Activated CD8-positive, alpha-beta memory T cell treated with anti-CD3 and anti-CD28 coated beads, Interleukin-2, amount 50 U/mL, for 4 hours (primary cell): Measurements from ENCODE around the gene FCGR2B.
"Not testable (repeated sequence)": the region's sequence is repeated elsewhere in the genome, so short reads cannot be mapped to it uniquely, and the experiment has no call there.

Experiments used
- DNase-seq: peaks from one replicate; pipeline ENCODE4 v3.0.0-alpha.2; 2020

Gene FCGR2B

DNA sequence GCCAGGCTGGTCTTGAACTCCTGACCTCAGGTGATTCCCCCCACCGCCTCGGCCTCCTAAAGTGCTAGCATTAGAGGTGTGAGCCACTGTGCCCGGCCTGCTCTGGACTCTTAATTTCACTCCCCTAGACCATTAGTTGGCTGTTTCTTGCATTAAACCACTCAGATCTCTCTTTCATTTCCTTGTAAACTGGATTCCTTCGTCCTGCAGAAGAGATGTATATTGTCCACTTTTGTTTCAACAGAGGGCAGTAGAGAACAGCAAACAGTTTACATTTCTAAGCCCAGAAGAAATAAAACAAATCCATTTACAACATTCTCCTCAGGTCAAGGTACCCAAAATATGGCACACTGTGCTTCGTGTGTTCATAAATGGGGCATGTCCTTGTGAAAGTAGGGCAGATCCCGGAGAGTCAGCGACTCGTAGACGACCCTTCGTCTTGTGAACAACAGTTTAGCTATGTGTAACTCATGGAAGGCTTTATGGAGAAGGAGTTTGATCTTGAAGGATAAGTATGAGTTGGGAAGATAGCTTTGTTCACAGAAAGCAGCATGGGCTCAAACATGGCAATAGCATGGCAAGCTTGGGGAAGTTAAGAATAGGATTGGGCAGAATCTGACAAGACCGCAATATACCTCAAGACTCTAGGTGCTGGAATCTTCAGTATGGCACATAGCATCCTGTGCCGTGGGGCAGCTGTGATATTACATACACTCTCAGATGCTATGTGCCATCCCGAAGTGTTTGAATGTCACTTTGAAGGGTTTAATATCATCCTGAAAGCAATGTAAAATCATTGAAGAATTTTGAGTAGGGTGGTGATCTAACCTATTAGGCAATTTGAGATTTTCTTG is 15.2 kb upstream of the FCGR2B start:
- DNase-seq = not testable (repeated sequence)

DNA sequence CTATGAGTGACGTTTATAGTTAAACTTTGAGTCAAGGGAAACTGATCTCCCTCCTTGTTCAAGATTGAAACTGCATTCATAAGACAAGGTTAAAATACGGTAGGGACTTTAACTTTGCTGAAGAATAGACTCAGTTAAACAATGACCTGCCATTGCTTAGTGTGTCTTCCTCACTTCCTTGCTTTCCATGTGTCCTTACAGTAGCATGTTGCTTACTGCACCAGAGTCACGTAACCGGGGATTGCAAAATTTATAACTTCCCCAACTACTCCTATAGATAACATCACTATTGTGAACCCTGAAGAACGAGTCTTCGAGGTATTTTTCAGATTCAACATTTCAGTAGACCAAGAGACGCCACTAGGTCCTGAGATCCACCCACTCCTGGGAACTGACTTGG is 9.4 kb upstream of the FCGR2B start:
- DNase-seq = not testable (repeated sequence)

DNA sequence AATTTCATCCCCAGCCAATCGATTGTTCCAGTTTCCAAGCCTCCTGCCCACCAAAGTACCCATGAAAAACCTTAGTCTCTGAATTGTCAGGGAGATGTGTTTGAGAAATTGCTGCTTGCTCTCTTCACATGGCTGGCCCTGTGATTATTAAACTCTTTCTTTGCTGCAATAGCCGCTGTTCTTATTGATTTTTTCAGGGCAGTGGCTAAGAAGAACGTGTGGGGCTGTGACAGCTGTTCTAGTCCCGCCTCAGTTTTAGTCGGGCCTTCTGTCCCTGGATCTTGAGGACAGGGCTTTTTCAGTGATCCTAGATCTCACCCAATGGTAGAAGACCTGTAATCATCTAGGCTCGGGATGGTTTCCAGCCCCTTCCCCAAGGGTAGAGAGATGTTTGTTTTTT is 9.0 kb upstream of the FCGR2B start:
- not testable (repeated sequence) for DNase-seq

DNA sequence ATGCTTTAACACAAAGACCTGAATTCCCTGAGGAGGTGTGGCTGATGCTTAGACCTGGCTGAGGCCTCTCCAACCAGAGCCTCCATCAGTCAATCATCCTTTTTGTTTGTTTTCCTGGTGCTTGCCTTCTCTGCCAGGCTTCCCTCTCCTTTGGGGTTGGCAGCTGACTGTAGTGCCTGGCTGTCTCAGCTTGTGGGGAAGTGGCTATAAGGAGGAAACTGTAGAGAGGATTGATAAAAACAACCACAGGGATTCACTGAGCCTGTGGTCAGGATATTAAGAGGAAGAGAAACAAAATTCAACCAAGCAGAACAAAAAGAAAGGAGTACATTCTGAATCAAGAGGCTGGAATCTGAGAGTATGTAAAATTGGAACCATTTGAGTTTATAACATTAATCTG is 4.4 kb upstream of the FCGR2B start:
- DNase-seq = not testable (repeated sequence)

DNA sequence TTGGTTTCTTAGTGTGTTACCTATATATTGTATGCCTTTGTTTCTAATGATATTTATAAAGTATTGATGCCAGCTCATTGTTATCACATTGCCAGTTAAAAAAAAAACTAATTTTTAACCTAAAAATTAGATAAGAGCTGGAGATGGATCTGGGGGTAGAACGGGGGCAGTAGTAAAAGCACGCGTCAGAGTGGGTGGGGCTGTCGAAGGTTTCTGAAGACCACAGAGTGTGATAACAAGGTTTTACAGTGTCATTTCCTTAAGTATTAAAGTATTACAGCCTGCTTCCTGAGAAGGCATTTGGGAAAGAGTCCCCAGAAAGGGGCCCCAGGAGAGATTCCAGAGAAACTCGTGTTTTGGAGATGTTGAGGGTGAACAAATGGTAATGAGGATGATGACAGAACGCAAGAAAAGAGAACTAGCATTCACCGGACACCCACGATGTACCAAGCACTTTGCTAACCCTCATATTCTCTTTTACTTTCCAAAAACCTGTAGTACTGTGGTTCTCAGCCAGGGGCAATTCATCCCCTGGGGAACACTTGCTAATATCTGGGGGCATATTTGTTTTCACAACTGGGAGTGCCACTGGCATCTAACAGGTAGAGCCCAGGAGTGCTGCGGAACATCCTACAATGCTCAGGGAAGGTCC is 1.2 kb upstream of the FCGR2B start:
- not testable (repeated sequence) for DNase-seq

DNA sequence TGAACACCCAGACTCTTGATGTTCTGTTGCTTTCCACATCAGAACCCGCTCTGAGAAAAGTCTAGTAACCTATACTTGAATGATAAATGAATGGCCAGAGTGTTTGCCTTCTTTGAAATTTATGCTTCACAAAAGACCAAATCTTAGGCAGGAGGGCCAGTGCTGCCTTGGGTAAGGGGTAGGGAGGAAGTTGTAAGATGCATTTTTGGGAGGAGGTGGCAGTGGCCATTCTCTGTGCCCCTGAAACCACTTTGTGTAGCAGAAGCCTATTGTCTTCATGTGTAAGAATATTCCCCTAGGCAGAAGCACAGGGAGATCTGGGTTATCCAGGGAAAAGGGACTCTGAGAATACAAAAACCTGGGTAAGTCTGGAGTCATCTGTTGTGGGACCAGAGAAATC is 626 bp downstream of the FCGR2B start:
- not testable (repeated sequence) for DNase-seq

DNA sequence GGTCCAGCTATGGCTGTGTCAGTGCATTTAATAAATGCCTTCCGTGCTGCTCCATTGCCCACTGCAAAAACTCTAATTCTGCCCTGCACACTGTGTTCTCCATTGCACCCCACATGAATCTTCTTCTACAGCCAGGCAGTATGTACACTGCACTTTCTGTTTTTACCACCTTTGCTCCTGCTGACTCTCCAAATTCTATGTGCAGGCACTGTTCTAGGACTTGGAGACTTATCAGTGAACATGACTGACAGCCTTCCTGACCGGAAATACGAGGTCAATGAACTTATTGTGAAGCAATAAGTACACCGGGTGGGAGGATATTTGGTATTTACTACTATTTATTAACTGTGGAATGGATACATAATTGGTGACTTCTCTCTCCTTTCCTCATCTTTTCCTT is 1.7 kb downstream of the FCGR2B start:
- DNase-seq = not testable (repeated sequence)

DNA sequence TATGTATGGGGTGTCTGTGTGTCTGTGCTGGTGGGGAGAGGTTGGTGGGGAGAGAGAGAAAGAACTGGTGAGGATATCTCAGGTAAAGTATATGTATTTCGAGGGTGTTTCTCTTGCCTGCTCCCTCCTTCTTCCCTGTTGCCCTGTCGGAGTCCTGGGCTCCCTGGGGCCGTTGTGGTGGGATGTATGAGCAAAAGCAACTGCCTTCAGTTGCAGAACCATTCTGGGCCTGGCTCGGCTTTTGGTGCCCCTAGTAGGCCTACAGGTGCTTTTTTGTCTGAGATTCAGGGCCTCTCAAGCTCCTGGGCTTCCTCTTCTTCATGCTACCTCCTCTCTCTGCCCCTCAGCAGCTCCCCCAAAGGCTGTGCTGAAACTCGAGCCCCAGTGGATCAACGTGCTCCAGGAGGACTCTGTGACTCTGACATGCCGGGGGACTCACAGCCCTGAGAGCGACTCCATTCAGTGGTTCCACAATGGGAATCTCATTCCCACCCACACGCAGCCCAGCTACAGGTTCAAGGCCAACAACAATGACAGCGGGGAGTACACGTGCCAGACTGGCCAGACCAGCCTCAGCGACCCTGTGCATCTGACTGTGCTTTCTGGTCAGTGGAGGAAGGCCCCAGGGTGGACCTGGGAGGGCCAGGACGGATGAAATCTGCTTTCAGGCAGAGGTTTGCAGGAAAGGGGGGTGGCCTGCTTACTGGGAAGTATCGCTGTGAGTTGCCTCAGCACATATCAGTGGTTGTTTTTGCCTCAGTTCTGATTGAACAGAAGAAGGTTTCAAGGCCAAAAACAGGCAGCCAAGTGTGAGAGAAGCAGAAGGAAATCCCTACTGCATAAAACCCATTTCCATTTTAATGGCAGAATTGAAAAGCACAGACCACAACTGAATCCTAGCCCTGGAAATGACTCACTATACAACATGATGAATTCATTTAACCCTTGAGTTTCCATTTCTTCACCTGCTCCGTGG is 8.4 kb downstream of the FCGR2B start:
- DNase-seq = not testable (repeated sequence)

DNA sequence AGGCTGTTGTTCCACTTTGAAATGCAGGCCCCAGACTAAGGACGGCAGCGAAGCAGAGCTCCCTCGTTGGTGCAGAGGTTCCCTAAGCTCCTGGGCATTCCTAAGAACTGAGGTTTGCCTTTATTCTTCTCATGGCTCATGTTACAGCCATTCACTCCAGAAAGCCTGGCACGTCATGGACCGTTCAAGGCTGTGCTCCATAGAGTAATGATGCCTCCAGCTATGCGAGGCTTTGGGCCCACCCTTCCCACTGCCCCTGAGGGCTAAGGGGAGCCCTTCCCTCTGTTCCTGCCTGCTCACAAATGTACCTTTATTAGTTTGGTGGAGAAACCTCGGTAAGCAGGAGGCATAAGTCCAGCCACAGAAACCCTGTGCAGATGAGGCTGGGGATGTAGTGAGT is 10.5 kb downstream of the FCGR2B start:
- not testable (repeated sequence) for DNase-seq

DNA sequence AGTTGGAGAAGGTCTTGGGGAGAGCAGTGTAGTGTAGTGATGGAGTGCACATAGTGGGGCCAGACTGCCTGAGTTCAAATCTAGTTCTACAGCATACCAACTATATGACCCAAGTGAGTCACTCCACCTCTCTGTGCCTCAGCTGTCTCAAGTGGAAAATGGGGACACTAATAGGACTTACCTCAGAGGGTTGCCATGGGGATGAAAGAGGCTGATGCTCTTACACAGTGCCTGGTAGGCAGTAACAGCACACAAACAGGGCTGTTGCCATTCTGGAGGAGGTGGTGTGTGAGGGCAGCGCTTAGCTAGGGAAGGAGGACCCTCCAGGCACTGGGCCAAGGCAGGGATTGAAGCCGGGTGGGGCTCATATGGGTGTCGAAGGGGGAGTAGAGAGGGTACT is 11.5 kb downstream of the FCGR2B start:
- not testable (repeated sequence) for DNase-seq

DNA sequence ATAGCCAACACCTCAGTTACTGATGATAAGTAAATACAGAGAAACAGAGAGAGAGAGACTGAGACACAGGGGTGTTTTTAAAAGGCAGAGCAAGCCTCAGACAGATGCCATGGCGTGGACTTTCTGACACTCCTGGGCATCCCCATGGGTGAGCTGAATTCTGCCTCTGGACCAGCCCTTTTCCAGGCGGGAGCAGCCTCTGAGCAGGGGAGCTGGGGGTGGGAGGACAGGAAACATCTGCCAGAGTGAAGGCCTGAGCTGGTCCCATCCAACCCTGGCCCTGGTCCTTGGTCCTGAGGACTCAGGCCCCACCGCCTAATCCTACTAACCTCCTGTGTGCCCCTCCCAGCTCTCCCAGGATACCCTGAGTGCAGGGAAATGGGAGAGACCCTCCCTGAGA is 12.0 kb downstream of the FCGR2B start:
- DNase-seq = not testable (repeated sequence)

DNA sequence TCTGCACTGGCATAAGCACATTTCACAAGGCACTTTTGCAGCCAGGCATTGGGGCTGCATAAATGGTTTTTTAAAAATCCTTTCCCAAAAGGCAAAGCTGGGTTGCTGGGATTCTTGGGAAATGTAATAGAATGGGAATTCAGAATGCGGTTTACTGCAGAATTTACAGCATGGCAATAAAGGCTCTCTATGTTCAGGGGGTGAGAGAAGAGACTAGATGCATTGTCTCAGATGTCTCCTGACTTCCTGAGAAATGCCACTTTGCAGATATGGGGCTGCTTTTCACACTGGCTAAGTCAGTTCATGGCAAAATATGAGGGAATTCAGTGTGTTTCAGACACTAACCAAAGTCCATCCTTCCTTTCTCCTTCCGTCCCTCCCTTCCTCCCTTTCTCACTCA is 13.5 kb downstream of the FCGR2B start:
- no peak for DNase-seq

DNA sequence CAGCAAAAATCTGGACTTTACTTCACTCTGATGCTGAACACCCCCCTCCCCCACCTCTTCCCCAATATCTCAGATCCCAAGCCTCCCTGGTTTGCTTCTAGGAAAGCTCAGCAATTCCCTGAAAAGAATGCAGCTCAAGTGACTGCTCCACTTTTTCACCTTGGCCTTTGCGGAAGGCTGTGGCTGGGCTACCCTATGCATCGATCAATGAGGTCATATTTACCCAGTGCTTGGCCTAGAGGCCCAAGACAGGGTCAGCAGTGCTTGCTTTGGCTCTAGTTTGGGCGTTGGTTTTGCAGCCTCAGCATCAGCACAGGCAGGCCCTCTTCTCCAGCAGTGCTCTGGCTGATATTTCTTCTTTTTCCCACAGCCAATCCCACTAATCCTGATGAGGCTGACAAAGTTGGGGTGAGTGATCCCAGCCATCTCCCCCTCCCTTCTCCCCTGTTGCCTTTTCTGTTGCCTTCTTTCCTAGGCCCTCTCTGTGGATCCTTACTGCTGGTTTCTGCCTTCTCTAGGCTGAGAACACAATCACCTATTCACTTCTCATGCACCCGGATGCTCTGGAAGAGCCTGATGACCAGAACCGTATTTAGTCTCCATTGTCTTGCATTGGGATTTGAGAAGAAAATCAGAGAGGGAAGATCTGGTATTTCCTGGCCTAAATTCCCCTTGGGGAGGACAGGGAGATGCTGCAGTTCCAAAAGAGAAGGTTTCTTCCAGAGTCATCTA is 14.2 kb downstream of the FCGR2B start:
- no peak for DNase-seq

DNA sequence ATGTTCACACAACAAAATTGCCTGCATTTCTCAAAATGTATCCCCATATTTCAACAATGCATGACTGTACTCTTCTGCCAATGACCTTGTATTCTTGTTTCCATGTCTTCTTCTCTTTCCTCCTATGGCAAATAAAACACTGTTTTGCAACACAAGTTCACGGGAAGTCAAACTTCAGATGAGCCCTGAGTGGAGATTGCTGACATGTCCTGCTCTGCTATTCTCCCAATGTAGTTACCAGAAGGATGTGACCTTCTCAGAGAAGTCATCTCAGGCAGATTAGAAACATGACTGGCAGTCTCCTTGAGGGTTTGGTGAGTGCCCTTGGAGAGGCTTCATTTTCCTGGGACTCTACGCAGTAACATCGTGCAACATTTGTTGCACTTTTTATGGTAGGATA is 15.6 kb downstream of the FCGR2B start:
- DNase-seq = no peak

DNA sequence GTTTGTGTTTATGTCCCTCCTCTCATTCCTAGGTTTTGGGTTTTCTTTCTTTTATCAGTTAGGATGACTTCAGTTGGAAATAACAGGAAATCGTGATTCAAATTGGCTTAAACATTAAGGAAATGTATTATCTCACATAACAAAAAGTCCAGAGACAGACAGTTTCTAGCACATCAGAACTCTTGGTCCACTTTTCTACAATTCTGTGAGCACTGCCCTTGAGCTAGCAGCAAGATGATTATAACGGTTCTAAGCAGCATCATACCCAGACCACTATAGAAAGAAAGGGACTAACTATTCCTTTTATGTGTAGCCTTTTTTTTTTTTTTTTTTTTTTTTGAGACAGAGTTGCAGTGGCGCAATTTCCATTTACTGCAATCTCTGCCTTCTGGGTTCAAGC is 18.9 kb downstream of the FCGR2B start:
- DNase-seq = no peak

DNA sequence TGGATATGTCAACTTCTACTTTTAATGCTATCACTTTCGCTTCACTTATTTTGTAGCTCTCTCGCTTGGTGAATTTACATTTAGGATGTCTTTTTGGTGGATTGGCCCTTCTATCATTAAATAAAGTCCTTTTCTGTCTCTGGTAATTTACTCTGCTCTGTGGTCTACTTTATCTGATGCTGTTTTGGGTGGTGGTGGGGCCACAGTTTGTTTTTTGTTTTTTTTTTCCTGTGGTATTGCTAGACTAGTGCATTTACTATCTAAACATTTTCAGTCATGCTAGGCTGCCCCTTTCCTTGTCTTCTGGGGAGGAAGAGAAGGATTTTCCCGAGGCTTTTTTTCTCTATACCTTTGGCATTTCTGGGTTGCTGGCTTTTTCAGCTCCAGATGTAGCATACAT is 26.0 kb downstream of the FCGR2B start:
- no peak for DNase-seq

DNA sequence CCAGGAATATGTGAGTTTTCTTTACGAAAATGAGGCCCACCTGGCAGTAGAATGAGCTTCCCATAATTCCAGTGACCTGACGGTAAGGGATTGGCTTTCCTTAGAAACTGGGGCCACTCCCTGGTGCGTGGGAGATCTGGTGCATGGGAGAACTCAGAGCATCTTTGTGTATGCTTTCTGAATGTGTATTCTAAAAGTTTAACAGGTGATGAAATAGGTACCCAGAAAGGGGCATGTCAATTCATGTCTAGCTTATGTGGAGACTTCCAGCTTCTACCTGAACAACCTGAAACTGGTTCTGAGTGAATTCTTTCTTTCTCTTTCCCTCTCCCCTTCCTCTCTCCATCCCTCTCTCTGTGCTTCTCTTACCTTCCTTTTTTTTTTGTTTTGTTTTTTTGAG is 28.9 kb downstream of the FCGR2B start:
- DNase-seq = no peak

DNA sequence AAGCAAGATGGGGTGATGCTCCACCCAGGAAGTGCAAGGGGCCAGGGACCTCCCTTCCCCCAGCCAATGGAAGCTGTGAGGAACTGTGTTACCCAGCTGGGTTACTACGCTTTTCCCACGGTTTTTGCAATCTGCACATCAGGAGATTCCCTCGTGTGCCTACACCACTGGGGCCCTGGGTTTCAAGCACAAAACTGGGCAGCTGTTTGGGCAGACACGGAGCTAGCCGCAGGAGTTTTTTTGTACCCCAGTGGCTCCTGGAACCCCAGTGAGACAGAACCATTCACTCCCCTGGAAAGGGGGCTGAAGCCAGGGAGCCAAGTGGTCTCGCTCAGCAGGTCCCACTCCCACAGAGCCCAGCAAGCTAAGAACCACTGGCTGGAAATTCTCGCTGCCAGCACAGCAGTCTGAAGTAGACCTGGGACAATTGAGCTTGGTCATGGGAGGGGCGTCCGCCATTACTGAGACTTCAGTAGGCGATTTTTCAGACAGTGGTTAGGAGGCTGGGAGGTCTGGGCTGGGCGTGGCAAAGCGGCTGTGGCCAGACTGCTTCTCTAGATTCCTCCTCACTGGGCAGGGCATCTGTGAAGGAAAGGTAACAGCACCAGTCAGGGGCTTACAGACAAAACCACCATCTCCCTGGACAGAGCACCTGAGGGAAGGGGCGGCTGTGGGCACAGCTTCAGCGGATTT is 30.2 kb downstream of the FCGR2B start:
- not testable (repeated sequence) for DNase-seq

DNA sequence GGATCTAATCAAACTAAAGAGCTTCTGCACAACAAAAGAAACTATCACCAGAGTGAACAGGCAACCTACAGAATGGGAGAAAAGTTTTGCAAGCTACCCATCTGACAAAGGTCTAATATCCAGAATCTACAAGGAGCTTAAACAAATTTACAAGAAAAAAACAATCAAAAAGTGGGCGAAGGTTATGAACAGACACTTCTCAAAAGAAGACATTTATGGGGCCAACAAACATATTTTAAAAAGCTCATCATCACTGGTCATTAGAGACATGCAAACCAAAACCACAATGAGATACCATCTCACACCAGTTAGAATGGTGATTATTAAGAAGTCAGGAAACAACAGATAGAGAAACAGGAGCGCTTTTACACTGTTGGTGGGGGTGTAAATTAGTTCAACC is 35.4 kb downstream of the FCGR2B start:
- not testable (repeated sequence) for DNase-seq

DNA sequence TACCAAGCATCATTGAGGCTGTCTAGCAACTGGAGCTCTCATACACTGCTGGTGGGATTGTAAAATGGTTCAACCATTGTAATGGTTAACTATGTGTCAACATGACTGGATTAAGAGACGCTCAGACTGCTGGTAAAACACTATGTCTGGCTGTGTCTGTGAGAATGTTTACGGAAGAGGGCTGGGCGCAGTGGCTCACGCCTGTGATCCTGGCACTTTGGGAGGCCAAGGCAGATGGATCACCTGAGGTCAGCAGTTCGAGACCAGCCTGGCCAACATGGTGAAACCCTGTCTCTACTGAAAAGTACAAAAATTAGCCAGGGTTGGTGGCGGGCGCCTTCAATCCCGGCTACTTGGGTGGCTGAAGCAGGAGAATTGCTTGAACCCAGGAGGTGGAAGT is 39.3 kb downstream of the FCGR2B start:
- DNase-seq = no peak

DNA sequence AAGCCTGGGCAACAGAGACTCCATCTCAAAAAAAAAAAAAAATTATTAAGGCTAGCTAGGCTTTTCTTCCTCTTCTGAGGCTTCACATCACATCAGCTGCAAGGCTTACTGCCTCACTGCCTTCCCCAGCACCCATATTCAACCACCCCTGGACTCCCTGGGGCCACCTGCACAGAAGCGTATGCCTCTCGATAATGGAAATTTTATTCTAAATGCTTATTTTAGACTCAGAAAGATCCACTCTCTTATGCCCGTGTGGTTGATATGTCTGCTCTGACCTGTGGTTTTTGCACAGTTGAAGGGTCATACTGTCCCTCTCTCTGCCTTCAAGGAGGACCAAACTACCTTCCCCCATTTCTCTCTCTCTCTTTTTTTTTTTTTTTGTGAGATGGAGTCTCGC is 42.6 kb downstream of the FCGR2B start:
- DNase-seq = no peak

DNA sequence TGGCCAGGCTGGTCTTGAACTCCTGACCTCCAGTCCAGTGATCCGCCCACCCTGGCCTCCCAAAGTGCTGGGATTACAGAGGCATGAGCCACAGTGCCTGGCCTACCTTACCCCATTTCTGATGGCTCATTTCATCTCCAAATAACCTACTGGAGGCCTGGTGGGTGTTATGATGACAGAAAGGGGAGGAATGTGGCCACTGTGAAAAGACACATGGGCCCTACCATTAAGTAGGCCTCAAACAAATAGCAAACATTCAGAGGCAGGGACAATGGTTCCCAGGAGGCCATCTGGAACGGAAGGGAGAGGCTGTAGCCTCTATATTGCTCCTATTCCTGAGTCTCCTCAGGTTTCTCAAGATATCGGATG is 43.2 kb downstream of the FCGR2B start:
- no peak for DNase-seq
